K562 (cell line): ENCODE measurements around the gene G6PC2. TPM values are rescaled to one million over a fixed set of nuclear protein-coding genes. Genes with fewer than 3 reads are reported as not detected.

Source experiments
- ATAC-seq: fragments of 200-7000 bp; cut with Tn5 transposase; 3 replicates; pipeline ENCODE4 v1.9.1; 2020; ENCODE audit warnings: moderate library complexity
- BruUV-seq: library from RNA; stranded (reverse); fragments of 400-500 nt; replicated peaks from 2 replicates; lab custom pipeline; 2021; lab: Mats Ljungman, UMichigan
- CTCF ChIA-PET: fragments of 300-600 bp; formaldehyde crosslinking; extraction: SDS; loops from one replicate; lab custom pipeline; 2021; ENCODE audit warnings: low intra/inter-chr PET ratio; lab: Yijun Ruan, JAX
- POLR2A ChIA-PET: fragments of 300-600, 350-650 bp; sonication (Branson Sonifier 250); formaldehyde crosslinking; extraction: SDS; loops from one replicate; lab custom pipeline; 2021; ENCODE audit warnings: antibody characterized with exemption, inconsistent platforms; lab: Yijun Ruan, JAX
- DNase-seq, 4 experiments: peaks; one replicate each; pipeline versions ENCODE4 v3.0.0 to v3.0.0-alpha.2; 2011 to 2018; ENCODE audit warnings: low spot score in 3 of 4, mixed read lengths in 3 of 4; ENCODE audit errors: extremely low read depth in 1 of 4
- FAIRE-seq: peaks from 2 replicates; lab custom pipeline; 2011; peaks lifted over from hg19 to GRCh38; lab: Jason Lieb, UNC
- H2AFZ ChIP-seq: 2 replicates; pipeline ENCODE4 v1.6.0; 2011; ENCODE audit warnings: low read depth, low read length, control low read depth, inconsistent platforms
- H3K27ac ChIP-seq: fragments of 200-600 bp; 3 replicates; pipeline ENCODE4 v1.8.0; 2011; ENCODE audit warnings: low read depth, mild to moderate bottlenecking, control low read depth, inconsistent platforms, low read length, moderate library complexity, mixed read lengths; ENCODE audit errors: extremely low read depth
- H3K27me3 ChIP-seq, 2 experiments: fragments of 300-600 bp in 1 of 2; 2 replicates in 1 of 2; 3 replicates in 1 of 2; pipeline versions ENCODE4 v1.6.0 to v1.8.0; 2011; ENCODE audit warnings: inconsistent platforms in 2 of 2, low read length in 2 of 2, mild to moderate bottlenecking in 1 of 2, mixed read lengths in 1 of 2, moderate library complexity in 1 of 2; ENCODE audit not compliant: control insufficient read depth in 2 of 2, insufficient read depth in 2 of 2
- H3K36me3 ChIP-seq: fragments of 300-600 bp; 3 replicates; pipeline ENCODE4 v1.8.0; 2011; ENCODE audit warnings: mild to moderate bottlenecking, low read length, inconsistent platforms; ENCODE audit not compliant: control insufficient read depth, insufficient read depth
- H3K4me1 ChIP-seq, 2 experiments: fragments of 200-600 bp in 1 of 2; replicated peaks in 1 of 2; 2 replicates in 1 of 2; 3 replicates in 1 of 2; pipeline versions ENCODE4 v1.5.1 to v1.8.0; 2011; ENCODE audit warnings: inconsistent platforms in 2 of 2, low read length in 2 of 2, mild to moderate bottlenecking in 1 of 2, mixed read lengths in 1 of 2, moderate library complexity in 1 of 2; ENCODE audit not compliant: control insufficient read depth in 2 of 2, insufficient read depth in 2 of 2
- H3K4me2 ChIP-seq: 2 replicates; pipeline ENCODE4 v1.6.1; 2011; ENCODE audit warnings: low read length, control low read depth, inconsistent platforms, mixed read lengths; ENCODE audit not compliant: insufficient read depth
- H3K4me3 ChIP-seq: fragments of 200-600 bp; sonication (generic), shearing (Covaris generic); 2 replicates; pipeline ENCODE4 v1.5.1; 2016; ENCODE audit warnings: control low read depth, inconsistent platforms
- H3K79me2 ChIP-seq: fragments of 200-600 bp; 3 replicates; pipeline ENCODE4 v1.8.0; 2011; ENCODE audit warnings: low read length, inconsistent platforms; ENCODE audit not compliant: control insufficient read depth, insufficient read depth
- H3K9ac ChIP-seq, 2 experiments: 2 replicates each; pipeline versions ENCODE4 v1.6.0 to v1.6.1; 2011; ENCODE audit warnings: low read depth in 2 of 2, low read length in 2 of 2, control low read depth in 1 of 2, inconsistent platforms in 1 of 2, mild to moderate bottlenecking in 1 of 2, mixed read lengths in 1 of 2; ENCODE audit not compliant: insufficient read depth in 1 of 2
- H3K9me1 ChIP-seq: one replicate; pipeline ENCODE4 v1.6.0; 2011; ENCODE audit warnings: inconsistent platforms, mild to moderate bottlenecking, low read length, moderate library complexity; ENCODE audit not compliant: control insufficient read depth, insufficient read depth
- H3K9me3 ChIP-seq: replicated peaks from 2 replicates; pipeline ENCODE4 v1.5.1; 2011; ENCODE audit warnings: low read depth, low read length, inconsistent platforms; ENCODE audit not compliant: control insufficient read depth, insufficient read depth
- H4K20me1 ChIP-seq: replicated peaks from 2 replicates; pipeline ENCODE4 v1.6.1; 2011; ENCODE audit warnings: low read length, inconsistent platforms, mixed read lengths; ENCODE audit not compliant: control insufficient read depth, insufficient read depth
- CBFA2T2 ChIP-seq: fragments of 450-650 bp; conservative IDR thresholded peaks from 2 replicates; pipeline ENCODE4 v1.6.1; 2017; ENCODE audit warnings: mild to moderate bottlenecking
- NEUROD1 ChIP-seq: fragments of 150-350 bp; IDR thresholded peaks from 2 replicates; pipeline ENCODE4 v1.6.1; 2014; ENCODE audit warnings: borderline replicate concordance, low read length, low read depth; ENCODE audit not compliant: partially characterized antibody
- WGBS: fragments of 100-300 bp; shearing (Covaris generic); methylation state at CpG from one replicate; pipeline ENCODE4 v1.1.6; 2016; ENCODE audit warnings: low coverage, mixed read lengths; ENCODE audit not compliant: insufficient coverage; ENCODE audit errors: missing lambda C conversion rate; 5-methylcytosine and 5-hydroxymethylcytosine counted together
- in situ Hi-C: fragments of 300-500 bp; cut with MboI; formaldehyde crosslinking; loops from 4 replicates; pipeline ENCODE4 v1.15.0; 2018; ENCODE audit warnings: inconsistent platforms, mixed read lengths
- intact Hi-C: fragments of 100-400 bp; cut with micrococcal nuclease; formaldehyde crosslinking; loops from 2 replicates; pipeline ENCODE4 v1.14.2; 2022
- polyA plus RNA-seq, 8 experiments: library from polyadenylated mRNA; depleted of rRNA in 4 of 8; stranded (reverse) in 5 of 8; unstranded in 3 of 8; fragments of >200 nt; fragmentation: Nextera tagmentation in 2 of 8; fragmentation: Illumina TruSeq in 1 of 8; extraction: Ambion mirVana in 2 of 8; extraction: Trizol in 1 of 8; gene quantifications; 2 replicates each; pipeline versions ENCODE4 v1.2.1 to v1.2.3, GENCODE V29; 2011 to 2014; ENCODE audit warnings: inconsistent platforms in 1 of 8, missing spikeins in 1 of 8
- total RNA-seq, 7 experiments: library from RNA; depleted of rRNA in 6 of 7; stranded (reverse); fragments of >200 nt in 6 of 7; fragmentation: Illumina TruSeq in 2 of 7; extraction: Trizol in 2 of 7; gene quantifications; 2 replicates each; pipeline versions ENCODE4 v1.2.1 to v1.2.3, GENCODE V29; 2011 to 2021; ENCODE audit warnings: low replicate concordance in 1 of 7
- TF ChIP-seq, protein P1 (sequence below): fragments of 450-650 bp; IDR thresholded peaks from 2 replicates; pipeline ENCODE4 v1.6.1; 2016; ENCODE audit warnings: mild to moderate bottlenecking
- TF ChIP-seq, protein P2 (sequence below): sonication (generic); IDR thresholded peaks from 2 replicates; pipeline ENCODE4 v1.6.1; 2016

G6PC2 gene
- total and polyA plus RNA-seq, 9 of the 15 experiments (the other 6 are each of a cell fraction or from before 2014, with no cell fraction given) = 0.03 to 0.15 TPM; not detected in 7

- Histone ChIP-seq H3K9ac (no peak overlapping the region), H3K9me1 (no peaks in the 10 kb centered on the region), H3K27ac (0 out of 3 replicates have a peak overlapping the region, but pooled peaks have one; percentile 18), H3K79me2 (no peaks in the 10 kb centered on the region), H4K20me1 (no peaks in the 10 kb centered on the region; the same call in 1 of the 2 replicates), H2AFZ (no peak overlapping the region), H3K27me3 (no peaks in the 10 kb centered on the region; a peak in 1 of 5 replicates), H3K4me3 (no peak overlapping the region), H3K4me2 (no peak overlapping the region), H3K36me3 (peaks cover 70% of the 10 kb centered on the region), H3K4me1 (peaks cover 12 to 37% of the 10 kb centered on the region in 2 experiments), H3K9me3 (no peaks in the 10 kb centered on the region; the same call in 1 of the 2 replicates)
- POLR2A ChIA-PET = interaction anchor here (0.7 kb wide), 1 partner anchor 8 kb away, joined by 3 read pairs; no protein-coding TSS in a partner anchor
- CTCF ChIA-PET = no interaction called here
- no TSS peak for BruUV-seq
- 100% methylated on average over 1 of the region's 1 CpG for WGBS
- no peak for DNase-seq
- TF ChIP-seq NEUROD1 (no peak), CBFA2T2 (no peak)
- TF ChIP-seq, protein P1, sequence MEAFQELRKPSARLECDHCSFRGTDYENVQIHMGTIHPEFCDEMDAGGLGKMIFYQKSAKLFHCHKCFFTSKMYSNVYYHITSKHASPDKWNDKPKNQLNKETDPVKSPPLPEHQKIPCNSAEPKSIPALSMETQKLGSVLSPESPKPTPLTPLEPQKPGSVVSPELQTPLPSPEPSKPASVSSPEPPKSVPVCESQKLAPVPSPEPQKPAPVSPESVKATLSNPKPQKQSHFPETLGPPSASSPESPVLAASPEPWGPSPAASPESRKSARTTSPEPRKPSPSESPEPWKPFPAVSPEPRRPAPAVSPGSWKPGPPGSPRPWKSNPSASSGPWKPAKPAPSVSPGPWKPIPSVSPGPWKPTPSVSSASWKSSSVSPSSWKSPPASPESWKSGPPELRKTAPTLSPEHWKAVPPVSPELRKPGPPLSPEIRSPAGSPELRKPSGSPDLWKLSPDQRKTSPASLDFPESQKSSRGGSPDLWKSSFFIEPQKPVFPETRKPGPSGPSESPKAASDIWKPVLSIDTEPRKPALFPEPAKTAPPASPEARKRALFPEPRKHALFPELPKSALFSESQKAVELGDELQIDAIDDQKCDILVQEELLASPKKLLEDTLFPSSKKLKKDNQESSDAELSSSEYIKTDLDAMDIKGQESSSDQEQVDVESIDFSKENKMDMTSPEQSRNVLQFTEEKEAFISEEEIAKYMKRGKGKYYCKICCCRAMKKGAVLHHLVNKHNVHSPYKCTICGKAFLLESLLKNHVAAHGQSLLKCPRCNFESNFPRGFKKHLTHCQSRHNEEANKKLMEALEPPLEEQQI = no peak
- TF ChIP-seq, protein P2, sequence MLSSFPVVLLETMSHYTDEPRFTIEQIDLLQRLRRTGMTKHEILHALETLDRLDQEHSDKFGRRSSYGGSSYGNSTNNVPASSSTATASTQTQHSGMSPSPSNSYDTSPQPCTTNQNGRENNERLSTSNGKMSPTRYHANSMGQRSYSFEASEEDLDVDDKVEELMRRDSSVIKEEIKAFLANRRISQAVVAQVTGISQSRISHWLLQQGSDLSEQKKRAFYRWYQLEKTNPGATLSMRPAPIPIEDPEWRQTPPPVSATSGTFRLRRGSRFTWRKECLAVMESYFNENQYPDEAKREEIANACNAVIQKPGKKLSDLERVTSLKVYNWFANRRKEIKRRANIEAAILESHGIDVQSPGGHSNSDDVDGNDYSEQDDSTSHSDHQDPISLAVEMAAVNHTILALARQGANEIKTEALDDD = peak; percentile 41; the same call in 1 of the 2 replicates
- no peak for FAIRE-seq
- intact Hi-C loops (loop anchor here (5.0 kb wide), 2 partner anchors 84 to 141 kb away; no protein-coding TSS in a partner anchor), in situ Hi-C loops (no loop called here)
- no peak for ATAC-seq
Measured at GRCh38 chr2:168853471-168853870, 47.6 kb upstream of the G6PC2 start.
